GM19328 (cell line): Measurements from ENCODE around the gene ACTL8.
"Not testable (repeated sequence)": the region's sequence is repeated elsewhere in the genome, so short reads cannot be mapped to it uniquely, and the experiment has no call there.

Experiments
- ATAC-seq: cut with Tn5 transposase; IDR thresholded peaks from one replicate; pipeline ENCODE4 v1.9.1; 2021; ENCODE audit warnings: mild to moderate bottlenecking, moderate library complexity; ENCODE audit not compliant: unreplicated experiment

The ACTL8 gene

DNA sequence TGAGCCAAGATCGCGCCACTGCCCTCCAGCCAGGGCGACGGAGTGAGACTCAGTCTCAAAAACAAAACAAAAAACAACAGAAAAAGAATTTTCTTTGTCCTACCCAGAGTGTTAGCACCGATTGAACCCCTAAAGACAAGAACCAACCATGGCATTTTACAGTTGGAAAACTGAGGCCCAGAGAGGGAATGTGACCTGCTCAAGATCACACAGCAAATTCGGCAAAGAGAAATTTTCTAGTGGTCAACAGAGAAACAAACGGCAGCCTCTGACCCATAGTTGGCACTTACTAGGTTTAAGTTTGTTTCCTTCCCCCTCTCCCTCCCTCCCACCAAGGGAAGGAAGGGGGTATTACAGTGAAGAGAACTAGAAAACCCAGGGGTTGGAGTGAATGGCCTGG, 20.5 kb upstream of the ACTL8 start:
- no peak for ATAC-seq

GRCh38 chr1:17735348-17735747, 19.8 kb upstream of the ACTL8 start:
- no peak for ATAC-seq

GRCh38 chr1:17735793-17736192, 19.3 kb upstream of the ACTL8 start:
- no peak for ATAC-seq

DNA sequence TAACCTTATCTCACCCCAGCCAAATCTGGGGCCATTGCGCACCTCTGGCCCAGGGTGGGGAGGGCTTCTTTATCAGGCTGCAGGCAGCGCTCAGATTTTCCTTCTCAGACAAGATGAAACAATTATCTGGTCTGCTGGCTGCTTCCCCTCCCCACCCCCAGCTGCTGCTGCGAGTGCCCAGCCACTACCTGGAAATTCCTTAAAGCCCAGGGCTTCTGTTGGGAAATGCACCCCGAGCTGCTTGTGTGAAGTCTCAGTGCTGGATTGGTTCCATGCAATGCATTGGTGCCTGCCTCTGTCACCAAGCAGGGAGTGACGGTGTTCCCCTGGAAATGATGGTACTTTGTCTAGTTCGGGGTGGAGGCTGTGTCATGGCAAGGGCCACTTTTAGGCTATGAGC, 18.5 kb upstream of the ACTL8 start:
- ATAC-seq = no peak

DNA sequence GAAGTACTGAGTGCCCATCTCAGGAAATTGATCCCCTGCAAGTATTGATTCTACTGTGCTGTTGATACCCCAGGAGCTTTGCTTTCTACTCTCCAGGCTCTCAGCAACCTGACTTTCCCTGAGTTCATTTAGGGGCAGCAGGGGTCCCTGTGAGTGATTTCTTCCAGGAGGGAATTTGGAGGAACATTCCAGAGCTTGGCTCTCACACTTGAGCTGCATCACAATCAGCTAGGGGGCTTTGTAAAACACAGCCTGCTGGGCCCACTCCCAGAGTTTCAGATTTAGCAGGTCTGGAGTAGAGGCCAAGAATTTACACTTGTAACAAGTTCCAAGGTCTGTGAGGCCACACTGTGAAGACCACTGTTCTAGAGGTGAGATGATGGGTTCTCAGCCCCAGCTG, 16.1 kb upstream of the ACTL8 start:
- no peak for ATAC-seq

GRCh38 chr1:17741052-17741451, 14.1 kb upstream of the ACTL8 start:
- ATAC-seq = no peak

DNA sequence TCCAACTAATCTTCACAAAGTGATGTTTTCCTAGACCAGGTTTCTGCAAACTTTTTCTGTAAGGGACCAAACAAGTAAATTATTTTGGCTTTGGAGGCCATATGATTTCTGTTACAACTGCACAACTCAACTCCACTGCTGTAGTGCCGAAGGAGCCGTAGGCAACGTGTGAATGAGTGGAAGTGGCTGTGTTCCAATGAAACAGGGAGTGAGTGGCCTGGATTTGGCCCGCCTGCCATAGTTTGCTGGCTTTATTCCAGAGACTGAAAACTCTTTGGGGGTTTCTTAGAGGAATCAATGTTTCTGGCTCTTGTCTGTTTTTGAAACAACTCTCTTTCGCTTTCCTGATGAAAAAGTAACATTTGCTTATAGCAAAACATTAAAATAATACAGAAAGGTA, 12.6 kb upstream of the ACTL8 start:
- no peak for ATAC-seq

DNA sequence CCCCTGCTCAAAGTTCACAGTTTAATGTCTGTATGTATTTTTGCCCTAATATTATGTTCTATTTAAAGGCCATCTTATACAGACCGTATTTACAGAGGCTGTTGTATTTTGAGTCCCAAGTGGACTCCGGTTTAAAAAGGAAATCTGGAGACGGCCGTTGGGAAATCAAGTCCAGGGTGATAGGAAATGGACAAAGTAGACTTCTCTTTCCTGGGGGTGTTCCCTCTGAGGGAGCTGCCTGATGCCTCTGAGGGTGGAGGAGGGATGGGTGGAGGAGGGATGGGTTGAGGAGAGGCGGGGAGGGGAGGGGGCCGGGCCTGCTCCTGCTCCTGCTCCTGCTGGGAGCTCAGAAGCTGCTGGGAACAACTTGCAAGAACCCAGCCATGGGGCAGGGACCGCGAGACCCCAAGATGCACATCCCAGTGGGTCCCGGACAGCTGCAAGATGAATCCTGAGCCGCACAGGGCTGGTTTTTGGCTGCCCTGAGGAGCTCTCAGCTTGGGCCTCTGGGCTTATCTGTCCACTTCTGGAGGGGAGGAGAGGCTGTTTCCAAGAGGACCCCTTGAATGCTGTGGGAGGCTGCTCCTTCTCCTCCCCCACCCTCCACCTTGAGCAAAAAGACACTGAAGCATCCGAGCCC, 12.0 kb upstream of the ACTL8 start:
- no peak for ATAC-seq

DNA sequence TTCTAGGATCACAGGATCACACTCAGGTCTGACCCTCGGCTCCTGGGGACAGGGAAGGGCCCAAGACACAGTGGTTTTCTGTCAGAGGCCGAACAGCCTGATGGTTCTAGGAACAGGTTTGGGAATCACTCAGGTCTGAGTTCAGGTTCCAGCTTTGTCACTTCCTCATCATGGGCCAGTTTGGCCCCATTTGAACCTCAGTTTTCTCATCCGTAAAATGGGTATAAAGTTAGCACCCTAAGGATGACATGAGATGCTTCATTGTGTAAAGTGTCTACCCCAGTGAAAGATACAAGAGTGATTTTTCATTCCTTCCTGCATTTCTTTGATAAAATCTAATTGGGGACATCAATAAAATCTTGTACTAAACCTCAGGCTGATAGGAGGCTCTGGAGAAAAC, 11.2 kb upstream of the ACTL8 start:
- no peak for ATAC-seq

DNA sequence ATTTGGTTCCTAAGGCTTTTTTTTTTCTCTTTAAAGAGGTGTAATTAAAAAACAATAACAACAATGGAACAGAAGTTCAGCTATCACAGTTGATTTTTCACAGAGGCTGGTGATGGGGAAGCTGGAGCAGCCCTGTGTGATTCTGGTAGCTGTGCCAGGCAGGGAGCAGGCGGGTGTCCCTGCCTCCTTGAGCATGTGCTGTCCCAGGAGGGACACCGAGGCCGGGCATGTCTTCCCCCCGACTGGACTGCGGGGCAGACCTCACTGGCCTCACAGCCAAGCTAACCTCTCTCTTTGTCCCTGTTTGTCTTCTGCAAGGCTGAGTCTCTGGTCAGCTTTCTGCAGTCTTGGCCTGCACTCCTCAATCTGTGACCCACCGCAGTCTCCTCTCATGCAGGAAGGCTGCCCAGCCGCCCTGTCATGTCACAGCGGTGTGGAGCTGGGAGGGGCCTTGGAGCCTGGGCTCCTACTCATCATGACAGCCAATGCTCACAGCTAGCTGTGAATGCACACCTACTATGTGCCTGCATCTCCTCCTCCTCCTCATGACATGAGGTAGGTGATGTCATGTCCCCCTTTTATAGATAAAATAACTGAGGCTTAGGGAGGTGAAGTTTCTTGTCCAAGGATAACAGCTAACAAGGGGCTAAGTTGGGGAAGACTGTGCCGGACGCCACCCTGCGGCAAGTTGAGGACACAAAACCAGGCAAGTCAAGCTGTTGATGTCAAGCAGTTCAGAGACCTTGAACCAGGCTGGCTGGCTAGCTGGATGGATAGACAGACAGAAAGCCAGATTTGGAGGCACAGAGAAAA, 10.3 kb upstream of the ACTL8 start:
- no peak for ATAC-seq

GRCh38 chr1:17745479-17745955, 9.6 kb upstream of the ACTL8 start:
- no peak for ATAC-seq

DNA sequence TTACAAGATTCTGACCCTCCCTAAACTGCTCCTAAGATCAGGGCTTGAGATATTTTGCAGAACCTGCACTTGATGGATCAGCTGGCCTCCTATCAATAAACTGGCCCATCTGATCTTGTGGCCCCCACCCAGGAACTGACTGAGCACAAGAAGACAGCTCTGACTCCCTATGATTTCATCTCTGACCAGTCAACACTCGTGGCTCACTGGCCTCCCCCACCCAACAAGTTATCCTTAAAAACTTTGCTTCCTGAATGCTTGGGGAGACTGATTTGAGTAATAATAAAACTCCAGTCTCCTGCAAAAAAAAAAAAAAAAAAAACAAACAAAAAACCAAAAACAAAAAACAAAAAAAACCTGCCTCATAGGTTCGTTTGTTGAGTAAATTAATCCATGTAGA, 8.9 kb upstream of the ACTL8 start:
- not testable (repeated sequence) for ATAC-seq

GRCh38 chr1:17746920-17747319, 8.2 kb upstream of the ACTL8 start:
- ATAC-seq = no peak

DNA sequence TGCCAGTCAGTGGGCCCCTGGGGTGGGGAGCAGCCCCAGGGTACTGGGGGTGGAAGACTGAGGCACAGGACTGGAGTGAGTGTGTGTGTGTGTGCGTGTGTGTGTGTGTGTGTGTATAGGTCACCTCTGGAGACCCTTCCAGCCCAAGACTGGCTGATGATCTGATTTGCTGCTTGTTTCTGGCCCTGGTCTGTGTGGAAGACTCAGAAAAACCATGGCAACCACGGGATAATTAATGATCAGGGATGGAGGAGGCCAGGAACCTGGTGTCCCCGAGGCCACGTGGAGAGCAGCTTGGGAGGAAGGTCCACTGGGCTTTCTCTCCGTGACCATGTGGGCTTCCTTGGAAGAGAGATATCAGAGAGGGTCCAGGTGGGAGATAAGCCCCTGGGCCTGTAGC, 4.8 kb upstream of the ACTL8 start:
- ATAC-seq = no peak

GRCh38 chr1:17752356-17752755, 2.8 kb upstream of the ACTL8 start:
- no peak for ATAC-seq

DNA sequence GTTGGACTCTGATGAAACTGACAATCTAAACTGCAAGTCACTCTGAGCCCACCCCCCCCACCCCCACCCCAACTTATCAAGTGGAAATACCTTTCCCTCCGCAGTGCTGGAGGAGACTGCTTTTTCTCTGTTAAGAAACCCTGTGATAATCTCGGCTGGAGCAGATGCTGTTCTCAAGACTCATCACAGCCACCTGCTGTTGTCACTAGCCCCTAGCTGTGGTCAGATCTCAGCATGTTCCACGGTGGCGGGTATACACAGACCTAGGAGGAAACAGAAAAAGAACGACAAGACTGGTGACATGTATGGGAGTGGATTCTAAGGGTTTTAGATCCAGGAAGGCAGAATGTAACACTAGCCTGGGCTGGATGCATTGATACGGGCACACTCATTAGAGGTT, 2.3 kb downstream of the ACTL8 start:
- ATAC-seq = no peak

GRCh38 chr1:17759114-17759513, 4.0 kb downstream of the ACTL8 start:
- no peak for ATAC-seq

GRCh38 chr1:17762313-17762712, 7.2 kb downstream of the ACTL8 start:
- no peak for ATAC-seq

- ATAC-seq = no peak
Measured at GRCh38 chr1:17763417-17763816, 8.3 kb downstream of the ACTL8 start.

DNA sequence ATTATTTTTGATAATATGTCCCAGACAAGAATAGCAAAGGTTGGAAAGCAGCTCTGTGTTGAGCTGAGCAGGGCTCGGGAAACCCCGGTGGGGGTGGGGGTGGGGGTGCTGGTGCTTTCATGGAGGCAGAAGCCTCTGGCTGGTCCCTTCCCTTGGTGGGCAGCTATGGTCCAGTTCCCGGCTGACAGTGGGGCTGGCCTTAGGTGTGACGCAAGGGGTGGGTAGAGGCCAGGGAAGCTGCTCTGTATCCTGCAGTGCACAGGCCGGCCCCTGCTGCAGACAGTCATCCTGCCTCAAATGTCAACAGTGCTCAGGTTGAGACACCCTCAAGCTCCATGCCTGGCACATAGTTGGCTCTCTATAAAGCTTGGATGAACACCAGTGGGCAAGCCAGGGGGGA, 8.9 kb downstream of the ACTL8 start:
- ATAC-seq = no peak

GRCh38 chr1:17764591-17764990, 9.5 kb downstream of the ACTL8 start:
- ATAC-seq = no peak
